Spinal cord (tissue), 10 donors: Measurements from ENCODE around the gene ATP10A. TPM values are rescaled to one million over a fixed set of nuclear protein-coding genes. Genes with fewer than 3 reads are reported as not detected.
A peak's percentile ranks its signal among the peaks of the same experiment; 100 is the strongest.
"Not testable (repeated sequence)": the region's sequence is repeated elsewhere in the genome, so short reads cannot be mapped to it uniquely, and the experiment has no call there.

ENCODE experiments used
- DNase-seq, 6 donors: peaks; one replicate each; pipeline versions ENCODE4 v3.0.0 to v3.0.0-alpha.2; 2013 to 2015; ENCODE audit warnings: low spot score in 6 of 6, low read depth in 4 of 6
- H3K27ac ChIP-seq: one replicate; pipeline ENCODE4 v1.5.1; 2013; ENCODE audit warnings: low read depth, low read length, control low read depth
- H3K27me3 ChIP-seq: one replicate; pipeline ENCODE4 v1.6.1; 2013; ENCODE audit warnings: low read length; ENCODE audit not compliant: control insufficient read depth, insufficient read depth
- H3K36me3 ChIP-seq: one replicate; pipeline ENCODE4 v1.6.1; 2013; ENCODE audit warnings: low read length; ENCODE audit not compliant: control insufficient read depth, insufficient read depth
- H3K4me1 ChIP-seq: one replicate; pipeline ENCODE4 v1.6.1; 2013; ENCODE audit warnings: low read length; ENCODE audit not compliant: control insufficient read depth, insufficient read depth
- H3K4me3 ChIP-seq: one replicate; pipeline ENCODE4 v1.5.1; 2013; ENCODE audit warnings: low read depth, low read length, control low read depth
- H3K9me3 ChIP-seq: one replicate; pipeline ENCODE4 v1.6.1; 2013; ENCODE audit warnings: low read length; ENCODE audit not compliant: control insufficient read depth, insufficient read depth
- WGBS: methylation state at CpG from one replicate; pipeline ENCODE4 v1.1.5; 2013; ENCODE audit warnings: missing lambda C conversion rate; ENCODE audit not compliant: insufficient coverage; 5-methylcytosine and 5-hydroxymethylcytosine counted together
- polyA plus RNA-seq, 2 donors: library from polyadenylated mRNA; unstranded; fragments of 120-200 nt; gene quantifications; one replicate each; pipeline ENCODE4 v1.2.1, GENCODE V29; 2013; ENCODE audit not compliant: insufficient read length in 2 of 2
- total RNA-seq, 2 donors: library from RNA; depleted of rRNA in 1 of 2; stranded (reverse); fragments of 120-200 nt in 1 of 2; fragments of >200 nt in 1 of 2; gene quantifications; one replicate each; pipeline versions ENCODE4 v1.2.3 to v1.2.4, GENCODE V29; 2013 to 2014
- donor health status: healthy.

Gene ATP10A
- total and polyA plus RNA-seq, 4 donors: 3.6 to 5.4 (median 4.4) TPM

GRCh38 chr15:25860885-25861866, 2.0 kb downstream of the ATP10A start:
- 89% methylated on average over 19 of the region's 20 CpGs for WGBS
- no peaks in the 10 kb centered on the region for H3K9me3 ChIP-seq
- peaks cover 30% of the 10 kb centered on the region for H3K27me3 ChIP-seq
- H3K4me3 ChIP-seq: peak overlapping the region; percentile 33
- no peaks in the 10 kb centered on the region for H3K36me3 ChIP-seq
- H3K4me1 ChIP-seq: peaks cover 25% of the 10 kb centered on the region
- H3K27ac ChIP-seq: no peak overlapping the region
- DNase-seq: no peak

GRCh38 chr15:25859838-25860645, 3.1 kb downstream of the ATP10A start:
- peaks cover 30% of the 10 kb centered on the region for H3K27me3 ChIP-seq
- no peaks in the 10 kb centered on the region for H3K36me3 ChIP-seq
- no peak for DNase-seq
- 81% methylated on average over 15 of the region's 15 CpGs for WGBS
- no peak overlapping the region for H3K27ac ChIP-seq
- no peak overlapping the region for H3K4me3 ChIP-seq
- H3K9me3 ChIP-seq: no peaks in the 10 kb centered on the region
- H3K4me1 ChIP-seq: peaks cover 25% of the 10 kb centered on the region

- peaks cover 30% of the 10 kb centered on the region for H3K27me3 ChIP-seq
- WGBS: 70% methylated on average over 7 of the region's 13 CpGs
- no peaks in the 10 kb centered on the region for H3K36me3 ChIP-seq
- peaks cover 25% of the 10 kb centered on the region for H3K4me1 ChIP-seq
- no peak for DNase-seq
- no peak overlapping the region for H3K27ac ChIP-seq
- H3K9me3 ChIP-seq: no peaks in the 10 kb centered on the region
- H3K4me3 ChIP-seq: no peak overlapping the region
Measured at GRCh38 chr15:25858952-25859760, 4.0 kb downstream of the ATP10A start.

- not testable (repeated sequence) for DNase-seq, H3K27ac ChIP-seq, H3K4me1 ChIP-seq, H3K4me3 ChIP-seq, H3K9me3 ChIP-seq, H3K27me3 ChIP-seq, H3K36me3 ChIP-seq
- WGBS: 55% methylated on average over 5 of the region's 5 CpGs
Measured at GRCh38 chr15:25856059-25856458, 7.1 kb downstream of the ATP10A start.

GRCh38 chr15:25852661-25853524, 10.2 kb downstream of the ATP10A start:
- Histone ChIP-seq H3K4me1 (peaks cover 17% of the 10 kb centered on the region), H3K4me3 (no peak overlapping the region), H3K27me3 (peaks cover 2% of the 10 kb centered on the region), H3K36me3 (no peaks in the 10 kb centered on the region), H3K27ac (no peak overlapping the region), H3K9me3 (no peaks in the 10 kb centered on the region)
- WGBS: no CpG with 5 or more reads among the region's 4 CpGs
- DNase-seq: no peak

- no peak for DNase-seq
- Histone ChIP-seq H3K9me3 (no peaks in the 10 kb centered on the region), H3K4me1 (peaks cover 17% of the 10 kb centered on the region), H3K4me3 (no peak overlapping the region), H3K27me3 (peaks cover 2% of the 10 kb centered on the region), H3K36me3 (no peaks in the 10 kb centered on the region), H3K27ac (no peak overlapping the region)
Measured at GRCh38 chr15:25852027-25852426, 11.1 kb downstream of the ATP10A start.

- peaks cover 2% of the 10 kb centered on the region for H3K27me3 ChIP-seq
- H3K4me3 ChIP-seq: peak overlapping the region; percentile 22
- WGBS: 12% methylated on average over 25 of the region's 36 CpGs
- H3K27ac ChIP-seq: peak overlapping the region; percentile 58
- peak in 1 of 6 donors; percentile 46 for DNase-seq
- H3K9me3 ChIP-seq: no peaks in the 10 kb centered on the region
- peaks cover 19% of the 10 kb centered on the region for H3K4me1 ChIP-seq
- no peaks in the 10 kb centered on the region for H3K36me3 ChIP-seq
Measured at GRCh38 chr15:25850154-25851111, 12.7 kb downstream of the ATP10A start.
